HEK293 (cell line): Measurements from ENCODE around the gene RRP12.

Experiments used
- CTCF ChIA-PET: fragments of 350-600 bp; formaldehyde crosslinking; extraction: SDS; loops from one replicate; lab custom pipeline; 2021; ENCODE audit warnings: antibody characterized with exemption; lab: Yijun Ruan, JAX
- POLR2A ChIA-PET: fragments of 300-600 bp; formaldehyde crosslinking; extraction: SDS; loops from one replicate; lab custom pipeline; 2020; ENCODE audit warnings: antibody characterized with exemption, inconsistent platforms; lab: Yijun Ruan, JAX
- H3K27ac ChIP-seq: fragments of 200-500 bp; sonication (Bioruptor generic); 2 replicates; pipeline ENCODE4 v1.5.1; 2014; ENCODE audit warnings: low read depth, low read length, control low read depth, inconsistent platforms; ENCODE audit errors: extremely low read depth
- H3K36me3 ChIP-seq, 2 experiments: fragments of 200-500 bp in 1 of 2; sonication (Bioruptor generic) in 1 of 2; 1 replicate in 1 of 2; 2 replicates in 1 of 2; pipeline ENCODE4 v1.5.1; 2014 to 2017; ENCODE audit warnings: inconsistent platforms in 2 of 2, low read length in 2 of 2; ENCODE audit not compliant: control insufficient read depth in 2 of 2, insufficient read depth in 1 of 2
- H3K4me1 ChIP-seq: fragments of 200-500 bp; sonication (Bioruptor generic); 2 replicates; pipeline ENCODE4 v1.5.1; 2014; ENCODE audit warnings: mild to moderate bottlenecking, low read length, inconsistent platforms; ENCODE audit not compliant: control insufficient read depth, insufficient read depth
- H3K4me3 ChIP-seq: 2 replicates; pipeline ENCODE4 v1.5.1; 2011; ENCODE audit warnings: low read depth, mild to moderate bottlenecking, control low read depth, low read length, moderate library complexity
- H3K9me3 ChIP-seq: fragments of 200-500 bp; sonication (Bioruptor generic); 2 replicates; pipeline ENCODE4 v1.5.1; 2014; ENCODE audit warnings: low read depth, low read length, inconsistent platforms; ENCODE audit not compliant: control insufficient read depth, insufficient read depth
- ATF2 ChIP-seq: fragments of 450-650 bp; formaldehyde crosslinking; IDR thresholded peaks from 2 replicates; pipeline ENCODE4 v1.5.1; 2016; ENCODE audit warnings: missing biosample characterization, missing genetic modification characterization, low read depth
- KLF16 ChIP-seq: fragments of 450-650 bp; formaldehyde crosslinking; IDR thresholded peaks from 2 replicates; pipeline ENCODE4 v1.5.1; 2017; ENCODE audit warnings: missing biosample characterization, missing genetic modification characterization
- KLF17 ChIP-seq: fragments of 450-650 bp; formaldehyde crosslinking; IDR thresholded peaks from 2 replicates; pipeline ENCODE4 v1.5.1; 2016; ENCODE audit warnings: missing biosample characterization, missing genetic modification characterization
- PRDM4 ChIP-seq: fragments of 450-650 bp; formaldehyde crosslinking; IDR thresholded peaks from 2 replicates; pipeline ENCODE4 v1.5.1; 2017; ENCODE audit warnings: missing biosample characterization, missing genetic modification characterization
- REPIN1 ChIP-seq: fragments of 450-650 bp; formaldehyde crosslinking; IDR thresholded peaks from 2 replicates; pipeline ENCODE4 v1.5.1; 2017; ENCODE audit warnings: missing biosample characterization, missing genetic modification characterization, low read depth
- ZBTB21 ChIP-seq: fragments of 450-650 bp; formaldehyde crosslinking; IDR thresholded peaks from 2 replicates; pipeline ENCODE4 v1.5.1; 2017; ENCODE audit warnings: missing biosample characterization, missing genetic modification characterization
- ZFP37 ChIP-seq: fragments of 450-650 bp; formaldehyde crosslinking; IDR thresholded peaks from 2 replicates; pipeline ENCODE4 v1.5.1; 2016; ENCODE audit warnings: missing biosample characterization, missing genetic modification characterization
- ZNF121 ChIP-seq: fragments of 450-650 bp; formaldehyde crosslinking; IDR thresholded peaks from 2 replicates; pipeline ENCODE4 v1.5.1; 2016; ENCODE audit warnings: missing biosample characterization, missing genetic modification characterization
- ZNF138 ChIP-seq: fragments of 450-650 bp; formaldehyde crosslinking; IDR thresholded peaks from 2 replicates; pipeline ENCODE4 v1.5.1; 2016; ENCODE audit warnings: missing biosample characterization, missing genetic modification characterization, borderline replicate concordance
- ZNF140 ChIP-seq: fragments of 450-650 bp; formaldehyde crosslinking; IDR thresholded peaks from 2 replicates; pipeline ENCODE4 v1.5.1; 2016; ENCODE audit warnings: missing biosample characterization, missing genetic modification characterization
- ZNF146 ChIP-seq: fragments of 450-650 bp; formaldehyde crosslinking; IDR thresholded peaks from 2 replicates; pipeline ENCODE4 v1.5.1; 2016; ENCODE audit warnings: missing biosample characterization, missing genetic modification characterization
- ZNF148 ChIP-seq: fragments of 450-650 bp; formaldehyde crosslinking; IDR thresholded peaks from 2 replicates; pipeline ENCODE4 v1.5.0; 2017; ENCODE audit warnings: missing biosample characterization, missing genetic modification characterization, borderline replicate concordance
- ZNF169 ChIP-seq: fragments of 450-650 bp; formaldehyde crosslinking; IDR thresholded peaks from 2 replicates; pipeline ENCODE4 v1.5.1; 2016; ENCODE audit warnings: missing biosample characterization, missing genetic modification characterization
- ZNF18 ChIP-seq: fragments of 450-650 bp; formaldehyde crosslinking; IDR thresholded peaks from 2 replicates; pipeline ENCODE4 v1.5.1; 2016; ENCODE audit warnings: missing biosample characterization, missing genetic modification characterization
- ZNF184 ChIP-seq: fragments of 450-650 bp; IDR thresholded peaks from 2 replicates; pipeline ENCODE4 v1.5.1; 2018; ENCODE audit warnings: missing biosample characterization, mild to moderate bottlenecking, missing genetic modification characterization
- ZNF211 ChIP-seq: fragments of 450-650 bp; formaldehyde crosslinking; IDR thresholded peaks from 2 replicates; pipeline ENCODE4 v1.5.1; 2016; ENCODE audit warnings: low read depth, missing biosample characterization, missing genetic modification characterization
- ZNF350 ChIP-seq: fragments of 450-650 bp; formaldehyde crosslinking; IDR thresholded peaks from 2 replicates; pipeline ENCODE4 v1.5.0; 2017; ENCODE audit warnings: missing biosample characterization, mild to moderate bottlenecking, missing genetic modification characterization
- ZNF394 ChIP-seq: fragments of 450-650 bp; formaldehyde crosslinking; IDR thresholded peaks from 2 replicates; pipeline ENCODE4 v1.5.1; 2016; ENCODE audit warnings: missing biosample characterization, missing genetic modification characterization, mild to moderate bottlenecking, moderate library complexity, borderline replicate concordance
- ZNF398 ChIP-seq: fragments of 450-650 bp; formaldehyde crosslinking; IDR thresholded peaks from 2 replicates; pipeline ENCODE4 v1.5.1; 2017; ENCODE audit warnings: missing biosample characterization, missing genetic modification characterization
- ZNF501 ChIP-seq: fragments of 450-650 bp; formaldehyde crosslinking; IDR thresholded peaks from 2 replicates; pipeline ENCODE4 v1.5.1; 2016; ENCODE audit warnings: missing biosample characterization, missing genetic modification characterization
- ZNF521 ChIP-seq: fragments of 450-650 bp; formaldehyde crosslinking; IDR thresholded peaks from 2 replicates; pipeline ENCODE4 v1.5.1; 2017; ENCODE audit warnings: missing biosample characterization, mild to moderate bottlenecking, missing genetic modification characterization
- ZNF670 ChIP-seq: fragments of 450-650 bp; formaldehyde crosslinking; IDR thresholded peaks from 2 replicates; pipeline ENCODE4 v1.5.1; 2016; ENCODE audit warnings: missing biosample characterization, missing genetic modification characterization, low read depth
- ZNF707 ChIP-seq: fragments of 450-650 bp; formaldehyde crosslinking; IDR thresholded peaks from 2 replicates; pipeline ENCODE4 v1.5.1; 2016; ENCODE audit warnings: missing biosample characterization, missing genetic modification characterization
- ZNF747 ChIP-seq: fragments of 450-650 bp; formaldehyde crosslinking; IDR thresholded peaks from 2 replicates; pipeline ENCODE4 v1.5.1; 2016; ENCODE audit warnings: missing biosample characterization, missing genetic modification characterization
- ZNF768 ChIP-seq: fragments of 450-650 bp; formaldehyde crosslinking; IDR thresholded peaks from 2 replicates; pipeline ENCODE4 v1.5.1; 2018; ENCODE audit warnings: missing biosample characterization, mild to moderate bottlenecking, missing genetic modification characterization
- ZNF830 ChIP-seq: fragments of 450-650 bp; IDR thresholded peaks from 2 replicates; pipeline ENCODE4 v1.5.0; 2018; ENCODE audit warnings: missing biosample characterization, missing genetic modification characterization, low read depth, mild to moderate bottlenecking, moderate library complexity
- ZSCAN30 ChIP-seq: fragments of 450-650 bp; IDR thresholded peaks from 2 replicates; pipeline ENCODE4 v1.5.1; 2018; ENCODE audit warnings: missing biosample characterization, mild to moderate bottlenecking, missing genetic modification characterization, moderate library complexity

The RRP12 gene

GRCh38 chr10:97407211-97407951, 6.2 kb upstream of the RRP12 start:
- peak overlapping the region; percentile 15; the same call in 1 of the 2 replicates for H3K4me3 ChIP-seq
- H3K36me3 ChIP-seq = no peaks in the 10 kb centered on the region
- H3K27ac ChIP-seq = no peak overlapping the region
- H3K4me1 ChIP-seq = no peaks in the 10 kb centered on the region
- H3K9me3 ChIP-seq = no peaks in the 10 kb centered on the region
- ChIA-PET POLR2A (no interaction called here), CTCF (interaction anchor here (0.6 to 1.7 kb wide), 30 partner anchors 8 to 1360 kb away, joined by 3 to 14 read pairs (median 4); partner anchors contain the start of gene ANKRD2)
- TF ChIP-seq ZNF211 (tag by site-specific recombination) (no peak), ZSCAN30 (no peak), ZFP37 (tag by site-specific recombination) (0 out of 2 replicates have a peak, but pooled peaks have one; percentile 53), ZNF146 (tag by site-specific recombination) (no peak), REPIN1 (tag by site-specific recombination) (no peak), KLF17 (no peak), ZNF18 (tag by site-specific recombination) (no peak), ZNF121 (no peak), ZNF521 (tag by site-specific recombination) (no peak), ZNF350 (tag by site-specific recombination) (no peak), ZNF140 (no peak), ZNF670 (tag by site-specific recombination) (no peak), ZBTB21 (no peak), ZNF707 (tag by site-specific recombination) (no peak), ZNF501 (no peak), ZNF138 (no peak), ZNF148 (tag by site-specific recombination) (no peak), ZNF747 (tag by site-specific recombination) (no peak), ZNF394 (tag by site-specific recombination) (no peak), ZNF184 (tag by site-specific recombination) (no peak), ZNF169 (tag by site-specific recombination) (no peak), ZNF398 (tag by site-specific recombination) (no peak), ZNF768 (tag by site-specific recombination) (no peak), ATF2 (tag by site-specific recombination) (no peak), PRDM4 (tag by site-specific recombination) (no peak), ZNF830 (tag by site-specific recombination) (no peak), KLF16 (tag by site-specific recombination) (no peak)
